Measurements from ENCODE around the gene METTL26. TPM values are rescaled to one million over a fixed set of nuclear protein-coding genes. Genes with fewer than 3 reads are reported as not detected.
A peak's percentile ranks its signal among the peaks of the same experiment; 100 is the strongest.

METTL26 gene
- total RNA-seq, 1 experiment from 2014 or later = 115 TPM

DNA sequence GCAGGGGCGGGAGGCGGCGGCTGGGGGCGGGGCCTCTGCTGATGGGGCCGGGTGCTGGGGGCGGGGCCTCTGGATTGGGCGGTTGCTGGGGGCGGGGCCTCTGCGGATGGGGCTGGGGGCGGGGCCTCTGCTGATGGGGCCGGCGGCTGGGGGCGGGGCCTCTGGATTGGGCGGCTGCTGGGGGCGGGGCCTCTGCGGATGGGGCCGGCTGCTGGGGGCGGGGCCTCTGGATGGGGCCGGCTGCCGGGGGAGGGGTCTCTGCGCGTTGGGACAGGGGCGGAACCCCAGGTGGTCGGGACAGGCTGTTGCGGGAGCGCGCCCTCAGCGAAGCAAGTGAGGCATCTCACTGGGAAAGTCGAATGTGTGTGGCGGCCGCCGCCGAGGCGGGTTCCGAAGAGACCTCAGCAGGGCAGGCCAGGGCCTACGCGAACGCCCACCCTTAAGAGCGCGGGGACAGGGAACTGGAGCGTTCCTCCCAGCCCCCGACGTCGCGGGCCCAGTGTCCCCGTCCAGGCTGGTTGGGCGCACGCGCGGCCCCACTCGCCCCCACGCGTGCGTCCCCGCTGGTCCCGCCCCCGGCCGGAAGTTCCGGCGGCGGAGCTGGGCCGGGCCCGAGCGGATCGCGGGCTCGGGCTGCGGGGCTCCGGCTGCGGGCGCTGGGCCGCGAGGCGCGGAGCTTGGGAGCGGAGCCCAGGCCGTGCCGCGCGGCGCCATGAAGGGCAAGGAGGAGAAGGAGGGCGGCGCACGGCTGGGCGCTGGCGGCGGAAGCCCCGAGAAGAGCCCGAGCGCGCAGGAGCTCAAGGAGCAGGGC is 43.9 kb upstream of the METTL26 start, which contains the start of gene STUB1 (continued):
- TF ChIP-seq, protein P1, sequence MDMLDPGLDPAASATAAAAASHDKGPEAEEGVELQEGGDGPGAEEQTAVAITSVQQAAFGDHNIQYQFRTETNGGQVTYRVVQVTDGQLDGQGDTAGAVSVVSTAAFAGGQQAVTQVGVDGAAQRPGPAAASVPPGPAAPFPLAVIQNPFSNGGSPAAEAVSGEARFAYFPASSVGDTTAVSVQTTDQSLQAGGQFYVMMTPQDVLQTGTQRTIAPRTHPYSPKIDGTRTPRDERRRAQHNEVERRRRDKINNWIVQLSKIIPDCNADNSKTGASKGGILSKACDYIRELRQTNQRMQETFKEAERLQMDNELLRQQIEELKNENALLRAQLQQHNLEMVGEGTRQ (CRISPR knock-in tag; IDR thresholded peaks at IDR 0.05) = no peak
- TF ChIP-seq SOX15 (CRISPR knock-in tag; IDR thresholded peaks at IDR 0.05) (no peak), ZBTB21 (CRISPR knock-in tag; IDR thresholded peaks at IDR 0.05; ENCODE audit: borderline replicate concordance) (no peak; the same call in 1 of the 2 replicates), NR2C2 (CRISPR knock-in tag; IDR thresholded peaks at IDR 0.05) (no peak), NFE2L1 (CRISPR knock-in tag; IDR thresholded peaks at IDR 0.05) (no peak), JAZF1 (CRISPR knock-in tag; IDR thresholded peaks at IDR 0.05) (no peak), ZNF219 (CRISPR knock-in tag; IDR thresholded peaks at IDR 0.05; ENCODE audit: borderline replicate concordance) (no peak), ETV6 (CRISPR knock-in tag; IDR thresholded peaks at IDR 0.05) (peak; percentile 75; the same call in 1 of the 2 replicates), JUN (CRISPR knock-in tag; IDR thresholded peaks at IDR 0.05) (no peak), ZNF138 (CRISPR knock-in tag; conservative IDR thresholded peaks at IDR 0.05) (no peak), TP53 (CRISPR knock-in tag; IDR thresholded peaks at IDR 0.05) (peak; percentile 55; the same call in 1 of the 2 replicates), ZNF232 (CRISPR knock-in tag; IDR thresholded peaks at IDR 0.05) (no peak), NR3C1 (CRISPR knock-in tag; conservative IDR thresholded peaks at IDR 0.05; ENCODE audit: low read depth) (no peak), SP1 (CRISPR knock-in tag; conservative IDR thresholded peaks at IDR 0.05) (peak; percentile 54), FOXJ3 (CRISPR knock-in tag; IDR thresholded peaks at IDR 0.05; ENCODE audit: borderline replicate concordance) (no peak), ESRRA (CRISPR knock-in tag; IDR thresholded peaks at IDR 0.05; ENCODE audit: borderline replicate concordance) (no peak), TEAD1 (CRISPR knock-in tag; IDR thresholded peaks at IDR 0.05) (no peak)
- TF ChIP-seq, protein P2, sequence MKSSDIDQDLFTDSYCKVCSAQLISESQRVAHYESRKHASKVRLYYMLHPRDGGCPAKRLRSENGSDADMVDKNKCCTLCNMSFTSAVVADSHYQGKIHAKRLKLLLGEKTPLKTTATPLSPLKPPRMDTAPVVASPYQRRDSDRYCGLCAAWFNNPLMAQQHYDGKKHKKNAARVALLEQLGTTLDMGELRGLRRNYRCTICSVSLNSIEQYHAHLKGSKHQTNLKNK (CRISPR knock-in tag; IDR thresholded peaks at IDR 0.05) = no peak
- TF ChIP-seq, protein P3, sequence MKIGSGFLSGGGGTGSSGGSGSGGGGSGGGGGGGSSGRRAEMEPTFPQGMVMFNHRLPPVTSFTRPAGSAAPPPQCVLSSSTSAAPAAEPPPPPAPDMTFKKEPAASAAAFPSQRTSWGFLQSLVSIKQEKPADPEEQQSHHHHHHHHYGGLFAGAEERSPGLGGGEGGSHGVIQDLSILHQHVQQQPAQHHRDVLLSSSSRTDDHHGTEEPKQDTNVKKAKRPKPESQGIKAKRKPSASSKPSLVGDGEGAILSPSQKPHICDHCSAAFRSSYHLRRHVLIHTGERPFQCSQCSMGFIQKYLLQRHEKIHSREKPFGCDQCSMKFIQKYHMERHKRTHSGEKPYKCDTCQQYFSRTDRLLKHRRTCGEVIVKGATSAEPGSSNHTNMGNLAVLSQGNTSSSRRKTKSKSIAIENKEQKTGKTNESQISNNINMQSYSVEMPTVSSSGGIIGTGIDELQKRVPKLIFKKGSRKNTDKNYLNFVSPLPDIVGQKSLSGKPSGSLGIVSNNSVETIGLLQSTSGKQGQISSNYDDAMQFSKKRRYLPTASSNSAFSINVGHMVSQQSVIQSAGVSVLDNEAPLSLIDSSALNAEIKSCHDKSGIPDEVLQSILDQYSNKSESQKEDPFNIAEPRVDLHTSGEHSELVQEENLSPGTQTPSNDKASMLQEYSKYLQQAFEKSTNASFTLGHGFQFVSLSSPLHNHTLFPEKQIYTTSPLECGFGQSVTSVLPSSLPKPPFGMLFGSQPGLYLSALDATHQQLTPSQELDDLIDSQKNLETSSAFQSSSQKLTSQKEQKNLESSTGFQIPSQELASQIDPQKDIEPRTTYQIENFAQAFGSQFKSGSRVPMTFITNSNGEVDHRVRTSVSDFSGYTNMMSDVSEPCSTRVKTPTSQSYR (CRISPR knock-in tag; IDR thresholded peaks at IDR 0.05) = no peak
- TF ChIP-seq, protein P4, sequence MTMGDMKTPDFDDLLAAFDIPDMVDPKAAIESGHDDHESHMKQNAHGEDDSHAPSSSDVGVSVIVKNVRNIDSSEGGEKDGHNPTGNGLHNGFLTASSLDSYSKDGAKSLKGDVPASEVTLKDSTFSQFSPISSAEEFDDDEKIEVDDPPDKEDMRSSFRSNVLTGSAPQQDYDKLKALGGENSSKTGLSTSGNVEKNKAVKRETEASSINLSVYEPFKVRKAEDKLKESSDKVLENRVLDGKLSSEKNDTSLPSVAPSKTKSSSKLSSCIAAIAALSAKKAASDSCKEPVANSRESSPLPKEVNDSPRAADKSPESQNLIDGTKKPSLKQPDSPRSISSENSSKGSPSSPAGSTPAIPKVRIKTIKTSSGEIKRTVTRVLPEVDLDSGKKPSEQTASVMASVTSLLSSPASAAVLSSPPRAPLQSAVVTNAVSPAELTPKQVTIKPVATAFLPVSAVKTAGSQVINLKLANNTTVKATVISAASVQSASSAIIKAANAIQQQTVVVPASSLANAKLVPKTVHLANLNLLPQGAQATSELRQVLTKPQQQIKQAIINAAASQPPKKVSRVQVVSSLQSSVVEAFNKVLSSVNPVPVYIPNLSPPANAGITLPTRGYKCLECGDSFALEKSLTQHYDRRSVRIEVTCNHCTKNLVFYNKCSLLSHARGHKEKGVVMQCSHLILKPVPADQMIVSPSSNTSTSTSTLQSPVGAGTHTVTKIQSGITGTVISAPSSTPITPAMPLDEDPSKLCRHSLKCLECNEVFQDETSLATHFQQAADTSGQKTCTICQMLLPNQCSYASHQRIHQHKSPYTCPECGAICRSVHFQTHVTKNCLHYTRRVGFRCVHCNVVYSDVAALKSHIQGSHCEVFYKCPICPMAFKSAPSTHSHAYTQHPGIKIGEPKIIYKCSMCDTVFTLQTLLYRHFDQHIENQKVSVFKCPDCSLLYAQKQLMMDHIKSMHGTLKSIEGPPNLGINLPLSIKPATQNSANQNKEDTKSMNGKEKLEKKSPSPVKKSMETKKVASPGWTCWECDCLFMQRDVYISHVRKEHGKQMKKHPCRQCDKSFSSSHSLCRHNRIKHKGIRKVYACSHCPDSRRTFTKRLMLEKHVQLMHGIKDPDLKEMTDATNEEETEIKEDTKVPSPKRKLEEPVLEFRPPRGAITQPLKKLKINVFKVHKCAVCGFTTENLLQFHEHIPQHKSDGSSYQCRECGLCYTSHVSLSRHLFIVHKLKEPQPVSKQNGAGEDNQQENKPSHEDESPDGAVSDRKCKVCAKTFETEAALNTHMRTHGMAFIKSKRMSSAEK (CRISPR knock-in tag; IDR thresholded peaks at IDR 0.05; ENCODE audit: borderline replicate concordance) = no peak
- TF ChIP-seq, protein P5, sequence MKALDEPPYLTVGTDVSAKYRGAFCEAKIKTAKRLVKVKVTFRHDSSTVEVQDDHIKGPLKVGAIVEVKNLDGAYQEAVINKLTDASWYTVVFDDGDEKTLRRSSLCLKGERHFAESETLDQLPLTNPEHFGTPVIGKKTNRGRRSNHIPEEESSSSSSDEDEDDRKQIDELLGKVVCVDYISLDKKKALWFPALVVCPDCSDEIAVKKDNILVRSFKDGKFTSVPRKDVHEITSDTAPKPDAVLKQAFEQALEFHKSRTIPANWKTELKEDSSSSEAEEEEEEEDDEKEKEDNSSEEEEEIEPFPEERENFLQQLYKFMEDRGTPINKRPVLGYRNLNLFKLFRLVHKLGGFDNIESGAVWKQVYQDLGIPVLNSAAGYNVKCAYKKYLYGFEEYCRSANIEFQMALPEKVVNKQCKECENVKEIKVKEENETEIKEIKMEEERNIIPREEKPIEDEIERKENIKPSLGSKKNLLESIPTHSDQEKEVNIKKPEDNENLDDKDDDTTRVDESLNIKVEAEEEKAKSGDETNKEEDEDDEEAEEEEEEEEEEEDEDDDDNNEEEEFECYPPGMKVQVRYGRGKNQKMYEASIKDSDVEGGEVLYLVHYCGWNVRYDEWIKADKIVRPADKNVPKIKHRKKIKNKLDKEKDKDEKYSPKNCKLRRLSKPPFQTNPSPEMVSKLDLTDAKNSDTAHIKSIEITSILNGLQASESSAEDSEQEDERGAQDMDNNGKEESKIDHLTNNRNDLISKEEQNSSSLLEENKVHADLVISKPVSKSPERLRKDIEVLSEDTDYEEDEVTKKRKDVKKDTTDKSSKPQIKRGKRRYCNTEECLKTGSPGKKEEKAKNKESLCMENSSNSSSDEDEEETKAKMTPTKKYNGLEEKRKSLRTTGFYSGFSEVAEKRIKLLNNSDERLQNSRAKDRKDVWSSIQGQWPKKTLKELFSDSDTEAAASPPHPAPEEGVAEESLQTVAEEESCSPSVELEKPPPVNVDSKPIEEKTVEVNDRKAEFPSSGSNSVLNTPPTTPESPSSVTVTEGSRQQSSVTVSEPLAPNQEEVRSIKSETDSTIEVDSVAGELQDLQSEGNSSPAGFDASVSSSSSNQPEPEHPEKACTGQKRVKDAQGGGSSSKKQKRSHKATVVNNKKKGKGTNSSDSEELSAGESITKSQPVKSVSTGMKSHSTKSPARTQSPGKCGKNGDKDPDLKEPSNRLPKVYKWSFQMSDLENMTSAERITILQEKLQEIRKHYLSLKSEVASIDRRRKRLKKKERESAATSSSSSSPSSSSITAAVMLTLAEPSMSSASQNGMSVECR (CRISPR knock-in tag; IDR thresholded peaks at IDR 0.05; ENCODE audit: borderline replicate concordance) = no peak
- TF ChIP-seq, protein P6, sequence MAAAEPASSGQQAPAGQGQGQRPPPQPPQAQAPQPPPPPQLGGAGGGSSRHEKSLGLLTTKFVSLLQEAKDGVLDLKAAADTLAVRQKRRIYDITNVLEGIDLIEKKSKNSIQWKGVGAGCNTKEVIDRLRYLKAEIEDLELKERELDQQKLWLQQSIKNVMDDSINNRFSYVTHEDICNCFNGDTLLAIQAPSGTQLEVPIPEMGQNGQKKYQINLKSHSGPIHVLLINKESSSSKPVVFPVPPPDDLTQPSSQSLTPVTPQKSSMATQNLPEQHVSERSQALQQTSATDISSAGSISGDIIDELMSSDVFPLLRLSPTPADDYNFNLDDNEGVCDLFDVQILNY (CRISPR knock-in tag; IDR thresholded peaks at IDR 0.05) = 0 out of 2 replicates have a peak, but pooled peaks have one; percentile 62
- TF ChIP-seq, protein P7, sequence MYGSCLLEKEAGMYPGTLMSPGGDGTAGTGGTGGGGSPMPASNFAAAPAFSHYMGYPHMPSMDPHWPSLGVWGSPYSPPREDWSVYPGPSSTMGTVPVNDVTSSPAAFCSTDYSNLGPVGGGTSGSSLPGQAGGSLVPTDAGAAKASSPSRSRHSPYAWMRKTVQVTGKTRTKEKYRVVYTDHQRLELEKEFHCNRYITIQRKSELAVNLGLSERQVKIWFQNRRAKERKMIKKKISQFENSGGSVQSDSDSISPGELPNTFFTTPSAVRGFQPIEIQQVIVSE (CRISPR knock-in tag; IDR thresholded peaks at IDR 0.05; ENCODE audit: borderline replicate concordance) = no peak

Measured in WTC11 (cell line).